ENCODE results near the gene FGF13.

Gene FGF13

DNA sequence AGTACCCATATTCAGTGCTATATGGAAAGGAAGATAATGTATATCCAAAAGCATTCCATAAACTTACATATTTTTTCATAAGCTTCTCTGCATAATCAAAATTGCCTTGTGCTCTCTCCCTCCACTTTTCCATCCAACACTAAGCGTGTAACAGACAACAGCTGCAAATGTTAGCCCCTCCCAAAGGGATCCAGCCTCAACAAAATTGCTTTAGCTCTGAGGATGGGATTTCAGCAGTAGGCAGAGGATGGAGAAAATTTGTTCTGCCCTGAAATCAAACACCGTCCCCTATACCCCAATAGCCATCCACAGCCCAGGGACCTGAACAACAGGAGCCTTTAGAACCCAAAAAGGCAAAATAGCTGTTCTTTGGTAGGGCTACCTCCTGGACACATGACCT, 28.8 kb upstream of the FGF13 start:
- TF ChIP-seq, protein P1, sequence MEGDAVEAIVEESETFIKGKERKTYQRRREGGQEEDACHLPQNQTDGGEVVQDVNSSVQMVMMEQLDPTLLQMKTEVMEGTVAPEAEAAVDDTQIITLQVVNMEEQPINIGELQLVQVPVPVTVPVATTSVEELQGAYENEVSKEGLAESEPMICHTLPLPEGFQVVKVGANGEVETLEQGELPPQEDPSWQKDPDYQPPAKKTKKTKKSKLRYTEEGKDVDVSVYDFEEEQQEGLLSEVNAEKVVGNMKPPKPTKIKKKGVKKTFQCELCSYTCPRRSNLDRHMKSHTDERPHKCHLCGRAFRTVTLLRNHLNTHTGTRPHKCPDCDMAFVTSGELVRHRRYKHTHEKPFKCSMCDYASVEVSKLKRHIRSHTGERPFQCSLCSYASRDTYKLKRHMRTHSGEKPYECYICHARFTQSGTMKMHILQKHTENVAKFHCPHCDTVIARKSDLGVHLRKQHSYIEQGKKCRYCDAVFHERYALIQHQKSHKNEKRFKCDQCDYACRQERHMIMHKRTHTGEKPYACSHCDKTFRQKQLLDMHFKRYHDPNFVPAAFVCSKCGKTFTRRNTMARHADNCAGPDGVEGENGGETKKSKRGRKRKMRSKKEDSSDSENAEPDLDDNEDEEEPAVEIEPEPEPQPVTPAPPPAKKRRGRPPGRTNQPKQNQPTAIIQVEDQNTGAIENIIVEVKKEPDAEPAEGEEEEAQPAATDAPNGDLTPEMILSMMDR (IDR thresholded peaks at IDR 0.05; ENCODE audit: extremely low read depth, missing control alignments), result no peak
- no peak for DNase-seq (ENCODE audit: low spot score)

DNA sequence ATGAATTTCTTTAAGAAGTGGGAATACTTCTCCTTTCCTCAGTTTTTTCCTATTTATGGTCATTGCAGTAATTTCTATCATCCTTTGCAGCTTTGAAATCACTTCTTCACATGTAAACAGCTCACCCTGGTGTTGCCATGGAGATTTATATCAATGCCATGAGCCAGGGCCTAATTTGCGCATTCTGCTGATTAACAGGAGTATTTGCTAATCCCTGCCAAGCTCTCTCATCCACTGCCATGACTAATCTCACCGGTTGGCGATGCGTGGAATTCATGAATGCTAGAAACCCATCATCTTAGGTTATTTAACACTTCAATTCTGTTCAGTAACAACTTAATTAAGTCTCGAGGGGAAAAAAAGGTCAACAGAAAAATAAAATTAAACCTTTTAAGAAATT, 11.8 kb upstream of the FGF13 start:
- DNase-seq (ENCODE audit: low spot score), result no peak
- TF ChIP-seq, protein P1 (IDR thresholded peaks at IDR 0.05; ENCODE audit: extremely low read depth, missing control alignments), result no peak

DNA sequence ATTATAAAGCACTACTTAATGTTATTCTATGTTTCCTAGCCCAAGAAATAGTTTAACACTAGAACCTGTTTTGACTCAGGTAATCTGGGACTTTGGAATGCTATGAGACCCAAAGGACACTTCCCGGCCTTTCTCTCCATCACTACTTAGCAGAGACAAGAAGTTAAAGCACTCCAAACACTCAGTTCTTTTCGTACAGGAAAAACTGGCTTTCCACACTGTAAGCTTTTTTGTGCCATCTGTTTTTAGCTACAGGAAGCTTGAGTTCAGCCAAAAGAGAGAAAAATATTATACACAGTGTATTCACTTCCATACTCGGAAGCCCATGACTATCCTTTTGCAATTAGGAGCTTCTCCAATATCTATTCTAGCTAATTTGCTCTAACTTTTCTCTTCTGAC, 7.9 kb upstream of the FGF13 start:
- DNase-seq (ENCODE audit: low spot score), result no peak
- TF ChIP-seq, protein P1 (IDR thresholded peaks at IDR 0.05; ENCODE audit: extremely low read depth, missing control alignments), result no peak

DNA sequence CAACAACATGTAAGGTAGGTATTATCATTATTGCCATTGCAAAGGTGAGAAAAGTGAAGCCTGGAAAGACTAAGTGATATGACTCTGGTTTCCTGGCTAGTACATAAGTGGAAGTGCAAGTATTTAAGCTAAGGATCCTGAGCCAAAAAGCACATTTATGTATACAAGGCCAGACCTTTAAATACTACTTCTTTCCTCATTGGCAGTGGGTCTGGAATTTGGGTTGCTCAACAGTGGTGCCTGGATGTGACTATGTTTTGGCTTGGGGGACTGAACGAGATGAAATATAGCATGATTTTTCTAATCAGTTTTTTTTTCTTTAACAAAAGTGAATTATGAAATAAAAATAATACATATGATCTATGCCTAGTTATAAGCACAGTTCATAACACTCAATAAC, 7.4 kb upstream of the FGF13 start:
- TF ChIP-seq, protein P1 (IDR thresholded peaks at IDR 0.05; ENCODE audit: extremely low read depth, missing control alignments), result no peak
- DNase-seq (ENCODE audit: low spot score), result no peak

DNA sequence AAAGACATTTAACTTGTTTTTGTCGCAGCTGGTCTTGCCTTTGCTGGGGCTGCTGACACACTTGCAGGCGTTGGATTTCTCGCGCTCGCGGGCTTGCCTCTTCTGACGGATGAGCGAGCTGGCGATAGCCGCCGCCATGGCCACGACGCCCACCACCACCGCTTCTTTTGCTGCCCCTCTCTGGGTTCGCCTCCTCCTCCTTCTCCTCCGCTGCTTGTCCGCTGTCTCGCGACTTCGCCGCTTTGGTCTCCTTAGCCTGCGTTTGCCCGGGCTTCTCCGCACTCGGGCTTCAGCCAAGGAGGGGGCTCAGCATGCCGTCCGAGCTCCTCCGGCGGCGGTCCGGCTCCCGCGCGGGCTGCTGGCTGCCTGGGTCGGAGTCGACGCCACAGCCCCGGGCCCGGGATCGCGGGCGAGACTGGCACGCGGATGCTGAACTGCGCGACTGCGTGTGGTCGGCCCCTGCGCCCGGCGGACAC, 613 bp downstream of the FGF13 start:
- DNase-seq (ENCODE audit: low spot score), result no peak
- TF ChIP-seq, protein P1 (IDR thresholded peaks at IDR 0.05; ENCODE audit: extremely low read depth, missing control alignments), result no peak

DNA sequence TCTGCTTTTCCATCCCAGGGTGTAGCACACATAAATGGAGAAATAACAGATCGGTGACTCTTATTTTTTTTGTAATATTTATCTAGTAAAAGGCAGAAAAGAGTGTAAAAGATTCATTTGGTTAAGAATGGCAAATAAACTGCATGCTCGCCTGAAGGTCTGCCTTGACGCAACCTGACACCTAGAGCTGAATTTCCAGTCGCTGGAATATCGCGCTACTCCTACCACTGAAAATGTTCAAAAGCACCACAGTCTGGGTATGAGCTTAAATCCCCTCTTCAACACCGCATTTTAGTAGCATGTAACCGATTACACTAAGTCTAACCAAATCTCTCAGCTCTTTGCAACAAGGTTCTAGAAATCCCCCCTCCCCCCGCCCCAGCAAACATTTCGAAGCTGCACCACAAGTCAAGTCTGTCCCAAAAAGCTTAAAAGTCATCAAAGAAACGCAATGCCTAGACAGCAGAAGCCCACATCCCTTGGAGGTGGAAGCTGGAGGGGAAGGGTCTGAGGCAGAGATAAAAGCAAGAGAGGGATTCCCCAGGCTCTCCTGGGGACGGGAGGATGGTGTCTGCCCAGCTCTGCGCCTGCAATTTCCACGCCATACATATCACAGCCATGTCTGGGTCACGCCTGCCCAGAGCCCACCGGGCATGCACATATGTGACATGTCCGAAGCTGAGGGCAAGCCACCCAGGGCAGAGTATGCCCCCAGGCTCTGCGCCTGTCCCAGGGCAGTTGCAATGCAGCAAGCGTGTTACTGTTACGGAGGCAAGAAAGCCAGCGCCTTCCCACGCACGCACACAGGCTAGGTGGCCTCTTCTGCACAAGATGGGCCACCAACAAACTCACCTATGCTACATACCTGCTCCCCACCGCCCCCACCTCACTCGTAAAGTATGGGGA, 1.4 kb downstream of the FGF13 start:
- TF ChIP-seq, protein P1 (IDR thresholded peaks at IDR 0.05; ENCODE audit: extremely low read depth, missing control alignments), result no peak
- no peak for DNase-seq (ENCODE audit: low spot score)

DNA sequence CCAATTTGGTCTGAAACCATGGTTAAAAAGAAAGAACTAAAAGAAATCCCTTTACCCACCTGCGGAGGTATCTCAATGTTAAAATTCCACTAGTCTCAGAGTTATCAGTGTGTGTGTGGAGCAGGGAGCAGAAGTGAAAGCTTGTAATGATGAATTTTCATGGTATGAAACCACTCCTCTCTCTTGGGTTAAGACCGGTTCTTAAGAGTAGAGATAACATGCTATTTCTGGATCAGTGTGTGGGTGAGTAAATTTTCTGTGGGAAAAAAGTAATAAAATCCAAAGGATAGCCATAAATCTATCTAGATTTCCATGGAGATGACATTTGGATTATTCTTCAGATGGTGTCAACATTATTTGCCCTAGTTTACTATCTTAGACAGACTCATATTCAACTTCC, 3.2 kb downstream of the FGF13 start:
- TF ChIP-seq, protein P1 (IDR thresholded peaks at IDR 0.05; ENCODE audit: extremely low read depth, missing control alignments), result no peak
- no peak for DNase-seq (ENCODE audit: low spot score)
